Measurements from ENCODE around the gene DECR2.

DECR2 gene

GRCh38 chr16:356741-357140 is 44.9 kb upstream of the DECR2 start:
- in situ Hi-C loops (cut with MboI; ENCODE audit: low sequenced_read_pairs, unreplicated experiment): no loop called here
- TF ChIP-seq CTCF (IDR thresholded peaks at IDR 0.05; ENCODE audit: borderline replicate concordance, control extremely low read depth, extremely low read depth, insufficient read depth, missing control alignments): no peak

GRCh38 chr16:359067-359763 is 42.5 kb upstream of the DECR2 start:
- no peak for TF ChIP-seq CTCF (IDR thresholded peaks at IDR 0.05; ENCODE audit: borderline replicate concordance, control extremely low read depth, extremely low read depth, insufficient read depth, missing control alignments)
- DNase-seq (ENCODE audit: low spot score): no peak
- in situ Hi-C loops (cut with MboI; ENCODE audit: low sequenced_read_pairs, unreplicated experiment): no loop called here

More at GRCh38 chr16:356741-357140, 44.9 kb upstream of the DECR2 start:
- DNase-seq (ENCODE audit: low spot score): no peak

GRCh38 chr16:359871-360697 is 41.6 kb upstream of the DECR2 start:
- DNase-seq (ENCODE audit: low spot score): no peak
- TF ChIP-seq CTCF (IDR thresholded peaks at IDR 0.05; ENCODE audit: borderline replicate concordance, control extremely low read depth, extremely low read depth, insufficient read depth, missing control alignments): no peak

GRCh38 chr16:360698-361336 is 40.9 kb upstream of the DECR2 start:
- DNase-seq (ENCODE audit: low spot score): no peak
- in situ Hi-C loops (cut with MboI; ENCODE audit: low sequenced_read_pairs, unreplicated experiment): no loop called here
- no peak for TF ChIP-seq CTCF (IDR thresholded peaks at IDR 0.05; ENCODE audit: borderline replicate concordance, control extremely low read depth, extremely low read depth, insufficient read depth, missing control alignments)

More at GRCh38 chr16:359871-360697, 41.6 kb upstream of the DECR2 start:
- in situ Hi-C loops (cut with MboI; ENCODE audit: low sequenced_read_pairs, unreplicated experiment): no loop called here

- no peak for TF ChIP-seq CTCF (IDR thresholded peaks at IDR 0.05; ENCODE audit: borderline replicate concordance, control extremely low read depth, extremely low read depth, insufficient read depth, missing control alignments)
- DNase-seq (ENCODE audit: low spot score): no peak
- in situ Hi-C loops (cut with MboI; ENCODE audit: low sequenced_read_pairs, unreplicated experiment): no loop called here
Measured at GRCh38 chr16:361341-361871, 40.3 kb upstream of the DECR2 start.
